Femur (tissue), 1 donor: ENCODE data around the gene RTBDN.
"Not testable (repeated sequence)": the region's sequence is repeated elsewhere in the genome, so short reads cannot be mapped to it uniquely, and the experiment has no call there.

ENCODE experiments used
- DNase-seq: peaks from one replicate; pipeline ENCODE4 v3.0.0-alpha.2; 2017

The RTBDN gene

GRCh38 chr19:12856653-12857052 lies 22.3 kb upstream of the RTBDN start:
- no peak for DNase-seq

GRCh38 chr19:12847159-12848139 lies 13.1 kb upstream of the RTBDN start:
- DNase-seq, result peak; percentile 89

- DNase-seq, result not testable (repeated sequence)
These were observed 12.2 kb upstream of the RTBDN start for GRCh38 chr19:12846613-12847012.

- no peak for DNase-seq
These were observed 9.8 kb upstream of the RTBDN start for GRCh38 chr19:12843999-12844732.

- no peak for DNase-seq
These were observed 8.9 kb upstream of the RTBDN start for GRCh38 chr19:12843328-12843727.

GRCh38 chr19:12842511-12842910 lies 8.1 kb upstream of the RTBDN start:
- no peak for DNase-seq

DNA sequence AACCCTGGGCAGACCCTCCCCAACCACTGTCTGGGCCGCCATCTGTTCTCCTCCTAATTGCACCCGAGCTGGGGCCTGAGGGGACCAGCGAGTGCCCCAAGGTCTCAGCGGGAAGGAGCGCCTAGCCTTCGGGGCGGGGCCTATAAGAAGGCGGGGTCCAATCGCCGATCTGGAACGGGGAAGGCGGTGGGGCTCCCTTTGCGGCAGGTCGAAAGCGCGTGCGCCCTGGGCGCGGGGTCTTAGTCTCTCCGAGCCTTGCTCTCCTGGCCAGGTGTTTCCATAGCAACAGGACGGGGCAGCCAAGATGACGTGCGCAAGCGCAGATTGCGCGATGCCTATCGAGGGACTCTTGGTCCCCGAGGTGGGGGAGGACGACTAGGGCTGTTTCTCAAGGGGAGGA lies 6.7 kb upstream of the RTBDN start:
- DNase-seq, result no peak

GRCh38 chr19:12840091-12841079 lies 6.0 kb upstream of the RTBDN start:
- DNase-seq, result peak; percentile 56

DNA sequence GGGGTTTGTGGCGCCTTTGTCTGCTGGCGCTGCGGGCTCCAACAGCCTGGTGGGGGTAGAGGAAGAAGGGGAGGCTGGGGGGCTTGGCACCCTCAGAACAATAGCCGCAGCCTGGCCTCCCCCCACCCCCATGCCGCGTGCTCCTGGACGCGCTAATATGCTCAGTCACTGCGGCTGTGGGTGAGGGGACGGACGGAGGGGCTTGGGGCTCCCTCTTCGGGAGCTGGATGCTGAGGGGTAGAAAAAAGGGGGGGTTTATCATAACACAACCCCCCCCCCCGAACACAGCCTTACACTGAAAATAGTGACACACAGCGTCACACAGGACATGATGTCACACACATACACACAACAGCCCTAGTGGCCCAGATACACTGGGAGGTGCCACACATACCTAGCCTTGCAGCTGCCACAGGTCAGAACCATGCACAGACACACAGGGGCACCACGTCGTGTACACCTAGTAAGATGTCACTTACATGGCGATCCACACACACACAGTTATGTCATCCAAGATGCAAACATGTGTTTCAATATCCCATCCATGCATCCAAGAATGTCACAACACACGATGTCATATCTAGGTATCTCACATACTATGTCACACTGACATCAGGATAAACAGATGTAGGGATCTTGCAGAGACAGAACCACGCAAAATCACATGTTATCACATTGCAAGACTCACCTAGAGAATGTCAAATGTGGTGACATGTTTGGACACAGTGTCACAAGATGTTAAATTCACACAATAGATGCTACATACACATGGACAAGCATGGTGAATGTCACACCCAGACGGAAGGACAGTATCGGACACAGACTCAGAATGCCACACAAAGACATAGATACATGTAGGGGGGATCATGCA lies 4.7 kb upstream of the RTBDN start:
- DNase-seq, result no peak

- no peak for DNase-seq
These were observed 4.0 kb upstream of the RTBDN start, which contains the start of gene MAST1 for GRCh38 chr19:12838182-12838885. Gene MAST1, plus strand, starts transcription at chr19:12838515. Its CDS starts 58 bp downstream, at chr19:12838573.

GRCh38 chr19:12837225-12837624 lies 2.8 kb upstream of the RTBDN start:
- no peak for DNase-seq

- no peak for DNase-seq
These were observed 2.1 kb upstream of the RTBDN start for GRCh38 chr19:12836529-12836863.

GRCh38 chr19:12834976-12835757 lies 788 bp upstream of the RTBDN start:
- DNase-seq, result peak; percentile 46

GRCh38 chr19:12833738-12834565 lies 427 bp downstream of the RTBDN start:
- no peak for DNase-seq

DNA sequence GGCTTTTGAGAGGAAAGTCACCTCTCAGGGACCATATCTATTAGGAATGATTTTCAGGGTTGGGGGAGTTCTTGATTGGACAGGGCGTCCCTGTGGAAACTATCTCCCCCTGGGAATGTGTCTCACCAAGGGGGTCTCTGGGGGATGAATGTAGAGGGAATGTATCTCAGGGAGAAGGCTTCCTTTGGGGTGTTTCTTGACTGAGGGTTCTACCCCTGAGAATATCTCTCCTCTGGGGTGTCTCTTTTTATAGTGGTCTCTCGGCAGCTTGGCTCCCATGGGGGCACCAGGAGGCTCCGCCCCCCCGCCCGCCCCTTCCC lies 1.0 kb downstream of the RTBDN start:
- no peak for DNase-seq

- no peak for DNase-seq
These were observed 5.9 kb downstream of the RTBDN start for GRCh38 chr19:12828494-12828893.

- no peak for DNase-seq
These were observed 8.9 kb downstream of the RTBDN start for GRCh38 chr19:12825254-12826131.

- no peak for DNase-seq
These were observed 12.6 kb downstream of the RTBDN start for GRCh38 chr19:12821761-12822160.
